Fibroblast of skin of right quadriceps (primary cell): ENCODE data around the gene CFAP52.
"Not testable (repeated sequence)": the region's sequence is repeated elsewhere in the genome, so short reads cannot be mapped to it uniquely, and the experiment has no call there.

ENCODE experiments used
- DNase-seq: peaks from one replicate; pipeline ENCODE4 v3.0.0-alpha.2; 2013

CFAP52 gene

DNA sequence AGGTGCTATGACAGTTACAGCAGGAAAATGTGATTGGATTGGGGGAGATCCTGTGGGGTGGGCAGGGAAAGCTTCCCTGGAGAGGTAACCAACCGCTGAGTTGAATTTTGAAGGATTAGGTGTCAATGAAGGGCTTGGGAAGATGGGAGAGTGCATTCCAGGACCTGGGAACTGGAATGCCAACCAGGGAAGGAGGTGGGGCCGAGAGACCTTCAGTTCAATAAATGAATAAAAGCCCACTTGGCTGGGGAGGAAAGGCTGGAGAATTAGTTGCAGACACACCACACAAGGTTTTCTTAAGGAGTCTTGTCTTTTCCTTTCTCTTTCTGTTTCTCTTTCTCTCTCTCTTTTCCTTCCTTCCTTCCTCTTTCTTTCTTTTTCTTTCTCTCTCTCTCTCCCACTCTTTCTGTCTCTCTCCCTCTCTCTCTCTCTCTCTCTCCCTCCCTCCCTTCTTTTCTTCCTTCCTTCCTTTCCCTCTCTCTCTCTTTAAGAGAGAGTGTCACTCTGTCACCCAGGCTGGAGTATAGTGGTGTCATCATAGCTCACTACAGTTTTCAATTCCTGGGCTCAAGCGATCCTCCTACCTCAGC is 72.2 kb downstream of the CFAP52 start:
- DNase-seq = no peak

DNA sequence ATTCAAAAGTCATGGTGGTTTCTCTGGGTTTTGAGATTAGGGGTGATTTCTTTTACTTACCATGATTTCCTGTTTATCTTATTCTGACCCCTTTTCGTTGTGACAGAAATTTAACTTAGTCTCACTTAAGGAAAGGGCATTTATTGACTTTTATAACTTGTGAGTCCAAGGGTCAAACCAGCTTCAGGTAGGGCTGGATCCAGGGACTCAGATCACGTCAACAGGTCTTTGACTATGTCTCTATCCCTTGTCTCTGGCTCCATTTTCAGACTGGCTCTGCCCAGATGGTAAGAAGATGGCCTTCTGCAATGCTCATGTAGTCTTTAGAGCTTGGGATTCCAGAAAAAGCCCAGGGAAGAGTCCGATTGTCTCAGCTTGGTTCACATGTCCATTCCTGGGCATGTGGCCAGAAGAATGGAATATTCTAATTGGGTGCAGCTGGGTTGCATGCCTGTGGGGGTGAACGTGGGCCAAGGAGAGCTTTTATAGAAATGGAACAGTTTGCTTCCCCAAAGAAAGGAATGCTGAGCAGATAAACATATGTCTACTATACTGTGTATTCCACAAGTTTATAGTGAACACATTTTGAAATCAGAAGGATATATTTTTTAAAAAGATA is 82.3 kb downstream of the CFAP52 start:
- peak; percentile 96 for DNase-seq

DNA sequence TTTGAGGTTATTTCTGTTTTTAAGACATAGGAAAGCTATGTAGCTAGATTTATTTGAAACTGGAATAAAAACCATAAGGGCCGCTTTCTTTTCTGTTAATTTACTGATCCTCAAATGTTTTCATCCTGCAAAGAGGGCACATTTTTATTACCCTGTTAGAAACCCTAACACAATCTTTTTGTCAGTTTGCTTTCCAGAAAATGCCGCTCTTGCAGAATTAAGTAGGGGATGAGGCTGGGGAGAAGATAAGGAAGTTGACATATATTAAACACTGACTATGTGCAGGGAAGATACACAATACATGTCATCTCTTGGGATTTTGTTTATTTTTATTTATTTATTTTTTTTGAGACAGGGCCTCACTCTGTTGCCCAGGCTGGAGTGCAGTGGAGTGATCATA is 84.6 kb downstream of the CFAP52 start:
- no peak for DNase-seq

DNA sequence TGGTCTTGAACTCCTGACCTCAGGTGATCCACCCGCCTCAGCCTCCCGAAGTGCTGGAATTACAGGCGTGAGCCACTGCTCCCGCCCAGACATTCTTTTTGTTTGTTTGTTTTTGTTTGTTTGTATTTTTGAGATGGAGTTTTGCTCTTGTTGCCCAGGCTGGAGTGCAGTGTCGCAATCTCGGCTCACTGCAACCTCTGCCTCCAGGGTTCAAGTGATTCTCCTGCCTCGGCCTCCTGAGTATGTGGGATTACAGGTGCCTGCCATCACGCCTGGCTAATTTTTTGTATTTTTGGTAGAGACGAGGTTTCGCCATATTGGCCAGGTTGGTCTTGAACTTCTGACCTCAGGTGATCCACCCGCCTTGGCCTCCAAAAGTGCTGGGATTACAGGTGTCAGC is 87.1 kb downstream of the CFAP52 start:
- DNase-seq = not testable (repeated sequence)

DNA sequence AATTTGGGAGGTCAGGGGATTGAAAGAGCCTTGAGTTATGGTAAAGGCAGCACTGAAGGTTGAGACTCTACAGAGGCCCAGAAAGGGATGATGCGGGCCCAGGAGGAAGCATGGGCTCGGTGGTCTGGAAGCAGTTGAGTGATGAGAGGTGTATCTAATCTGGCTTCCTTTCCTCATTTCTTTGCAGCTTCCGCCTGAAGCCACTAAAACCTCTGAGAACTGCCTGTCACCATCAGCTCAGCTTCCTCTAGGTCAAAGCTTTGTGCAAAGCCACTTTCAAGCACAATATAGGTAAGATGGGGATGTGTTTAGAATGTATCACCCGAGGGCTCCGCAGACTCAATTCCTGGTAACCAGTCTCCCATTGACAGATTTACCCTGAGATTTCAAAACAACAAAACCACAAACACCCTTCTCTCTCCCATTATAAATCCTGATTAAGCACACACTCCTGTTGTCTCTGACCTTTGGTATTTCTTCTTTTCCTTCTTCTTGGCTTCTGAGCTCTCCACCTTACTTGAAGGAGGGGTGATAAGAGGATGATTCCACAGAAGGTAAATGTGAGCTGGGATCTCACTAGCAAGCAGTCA is 90.1 kb downstream of the CFAP52 start:
- no peak for DNase-seq

DNA sequence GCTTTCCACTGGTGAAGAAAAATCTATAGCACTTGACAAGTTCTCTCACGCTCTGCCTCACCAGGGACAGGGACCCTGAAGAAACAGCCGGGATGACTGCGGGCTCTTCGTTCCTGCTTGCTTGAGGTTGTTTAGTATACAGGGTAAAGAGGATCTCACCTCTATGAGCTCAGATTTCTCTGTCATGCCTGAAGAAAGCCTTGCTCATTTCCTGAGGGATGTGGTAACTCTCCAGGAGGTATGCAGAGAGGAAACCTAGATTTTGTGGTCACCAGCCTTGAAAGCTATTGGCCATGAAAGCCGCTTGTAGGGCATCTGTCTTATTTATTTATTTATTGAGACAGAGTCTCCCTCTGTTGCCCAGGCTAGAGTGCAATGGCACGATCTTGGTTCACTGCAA is 92.1 kb downstream of the CFAP52 start:
- DNase-seq = peak; percentile 61

DNA sequence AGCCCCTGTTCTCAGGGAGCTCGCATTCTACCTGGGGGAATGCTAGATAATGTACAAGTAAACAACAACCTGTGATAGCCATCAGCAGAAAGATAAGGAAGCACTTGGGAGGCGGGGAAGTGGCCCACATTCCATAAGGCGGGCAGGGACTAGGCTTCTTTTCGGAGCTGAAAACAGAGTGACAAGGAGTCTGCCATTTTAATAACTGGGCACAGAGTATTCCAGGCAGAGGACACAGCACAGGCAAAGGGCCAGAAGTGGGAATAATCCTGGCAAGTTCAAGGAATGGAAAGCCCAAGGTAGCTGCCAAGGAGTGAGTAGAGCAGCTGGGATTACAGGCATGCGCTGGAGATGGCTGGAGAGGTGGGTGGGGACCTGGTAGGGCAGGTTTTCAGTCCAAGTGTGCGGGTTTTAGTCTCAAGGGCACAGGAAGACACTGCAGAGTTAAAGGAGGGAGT is 93.1 kb downstream of the CFAP52 start:
- DNase-seq = no peak

DNA sequence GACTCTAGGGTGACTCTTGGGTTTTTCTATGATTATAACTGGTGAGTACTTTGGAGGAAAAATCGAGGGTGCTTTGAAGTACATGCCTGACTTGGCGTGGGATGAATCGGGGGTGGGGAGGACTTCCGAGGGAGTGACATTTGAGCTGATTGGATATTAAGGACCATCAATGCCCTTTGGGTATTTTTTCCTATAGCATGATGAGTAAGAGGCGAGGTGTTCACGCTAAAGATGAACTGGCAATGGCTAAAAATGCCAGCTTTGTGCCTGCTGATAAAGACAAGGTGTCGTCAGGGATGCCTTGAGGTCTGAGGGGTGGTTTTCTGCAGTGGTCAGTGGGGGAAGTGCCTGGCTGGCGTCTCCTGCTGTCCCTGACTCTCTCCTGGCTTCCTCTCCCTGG is 94.2 kb downstream of the CFAP52 start:
- DNase-seq = no peak

DNA sequence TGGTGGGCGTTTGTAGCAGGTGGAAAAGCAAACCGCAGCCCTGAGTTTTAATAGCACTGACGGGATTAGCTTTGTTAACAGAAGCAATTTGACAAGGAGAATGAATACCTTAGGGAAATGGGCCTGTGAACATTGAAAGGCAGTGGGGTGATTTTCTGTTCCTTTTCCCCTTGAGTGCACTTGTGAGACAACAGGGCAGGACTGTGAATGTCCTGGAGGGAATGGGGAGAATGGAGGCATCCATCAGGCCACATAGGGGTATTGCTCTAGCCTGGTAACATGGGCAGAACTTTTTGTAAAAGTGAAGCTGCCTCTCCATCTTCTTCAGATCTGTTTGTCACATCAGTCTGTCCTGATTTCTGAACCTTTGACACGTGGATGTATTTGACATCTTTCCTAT is 95.1 kb downstream of the CFAP52 start:
- DNase-seq = no peak

DNA sequence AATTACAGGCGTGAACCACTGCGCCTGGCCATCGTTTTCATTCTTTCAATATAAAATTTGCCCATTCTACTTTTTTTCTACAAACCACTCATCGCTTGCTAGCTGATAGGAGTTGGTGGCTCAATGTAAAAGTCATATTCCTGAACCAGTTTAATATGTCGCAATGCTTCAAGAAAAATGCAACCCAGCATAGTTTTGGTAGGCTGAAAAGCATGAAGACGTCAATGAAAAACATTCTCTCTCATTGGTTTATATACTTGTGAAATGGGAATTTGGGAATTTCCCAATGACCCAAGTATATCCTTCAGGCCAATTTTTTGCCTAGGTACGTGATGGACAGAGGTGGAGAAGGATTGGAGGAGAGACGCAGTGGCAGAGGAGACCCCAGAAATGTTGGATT is 95.8 kb downstream of the CFAP52 start:
- DNase-seq = peak; percentile 30

DNA sequence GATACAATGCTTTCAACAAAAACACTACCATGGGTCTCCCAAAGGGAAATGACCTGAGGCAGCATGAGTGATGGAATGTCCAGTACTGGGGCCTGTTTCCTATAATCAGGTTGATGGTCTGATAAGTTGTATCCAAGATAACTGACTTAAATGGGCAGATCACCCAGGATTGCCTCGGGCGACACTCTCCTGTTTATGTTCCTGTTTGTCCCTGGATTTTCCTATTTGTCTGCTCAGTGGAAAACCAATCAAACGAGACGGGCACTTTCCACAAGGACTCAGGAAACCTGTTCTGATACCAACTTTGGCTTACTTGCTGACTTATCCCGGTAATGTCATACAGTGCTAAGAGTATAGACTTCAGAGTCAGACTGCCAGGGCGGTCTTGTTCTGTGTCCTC is 96.2 kb downstream of the CFAP52 start:
- no peak for DNase-seq

DNA sequence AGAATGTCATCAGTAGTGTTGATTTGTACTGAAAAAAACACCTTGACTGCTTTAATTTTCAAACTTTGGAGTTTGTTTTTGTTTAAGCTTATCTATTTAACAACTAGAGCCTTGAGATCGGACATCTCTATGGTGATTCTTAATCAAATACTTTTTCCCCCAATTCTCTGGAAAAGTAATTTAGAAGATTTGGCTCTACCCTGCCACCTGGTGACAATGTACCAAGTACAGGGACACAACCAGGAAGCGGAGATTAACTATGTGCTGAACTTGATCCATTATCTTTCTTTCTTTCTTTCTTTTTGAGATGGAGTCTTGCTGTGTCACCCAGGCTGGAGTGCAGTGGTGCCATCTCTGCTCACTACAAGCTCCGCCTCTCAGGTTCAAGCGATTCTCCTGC is 99.6 kb downstream of the CFAP52 start:
- DNase-seq = no peak

DNA sequence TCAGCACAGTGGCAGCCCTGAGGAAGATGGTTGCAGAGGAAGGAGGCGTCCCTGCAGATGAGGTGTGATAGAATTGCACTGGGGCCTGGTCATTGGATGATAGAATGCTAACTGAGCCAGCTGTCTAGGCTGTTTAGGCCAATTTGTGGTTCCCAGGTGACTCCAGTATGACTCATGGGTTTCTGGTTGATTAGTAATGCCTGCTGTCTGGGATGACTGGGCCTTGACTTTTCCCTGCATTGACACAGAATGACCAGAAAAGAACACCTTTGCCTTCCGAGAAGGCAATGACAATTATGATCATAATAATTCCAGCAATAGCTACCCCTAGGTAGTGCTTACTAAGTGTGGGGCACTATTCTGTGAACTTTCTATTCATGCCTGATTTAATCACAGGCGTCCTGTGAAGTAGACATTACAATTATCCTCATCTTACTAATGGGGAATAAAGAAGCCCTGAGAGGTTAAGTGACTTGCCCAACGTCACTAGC is 100.4 kb downstream of the CFAP52 start:
- peak; percentile 64 for DNase-seq

DNA sequence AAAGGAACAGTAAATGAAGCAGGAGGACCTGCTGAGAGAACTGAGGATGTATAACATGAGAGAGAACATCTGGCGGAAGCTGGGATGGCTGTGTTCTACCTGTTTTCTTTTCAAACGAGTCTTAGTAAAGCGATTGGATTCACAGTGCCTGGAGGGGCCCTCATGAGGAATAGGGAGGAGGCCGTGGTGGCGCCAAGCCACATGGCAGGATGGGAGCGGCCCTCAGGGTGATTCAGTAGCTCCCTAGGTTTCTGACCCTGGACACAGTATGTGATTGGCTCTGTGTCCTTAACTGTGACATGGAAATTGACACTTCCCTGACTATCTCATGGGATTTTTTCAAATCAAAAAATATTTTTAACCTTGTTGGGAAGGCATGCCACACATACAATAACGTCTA is 101.0 kb downstream of the CFAP52 start:
- DNase-seq = no peak

DNA sequence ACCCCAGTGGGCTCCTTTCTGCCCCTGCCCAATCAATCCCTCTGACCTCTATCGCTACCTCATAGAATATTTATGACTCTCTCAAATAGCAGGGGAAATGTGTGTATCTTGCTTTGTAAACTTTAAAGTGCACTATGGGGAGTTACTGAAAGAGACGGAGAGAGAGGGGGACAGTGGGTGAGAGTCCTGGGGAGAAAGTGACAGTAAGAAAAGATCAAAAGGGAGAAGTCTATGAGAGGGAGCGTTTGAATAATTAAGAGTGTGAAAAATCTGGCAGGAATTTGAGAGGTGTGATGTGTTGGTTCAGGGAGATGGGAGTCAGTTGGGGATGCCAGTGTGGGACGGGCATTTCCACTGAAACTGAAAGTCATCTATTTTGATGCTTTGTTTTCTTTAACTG is 101.5 kb downstream of the CFAP52 start:
- DNase-seq = no peak

DNA sequence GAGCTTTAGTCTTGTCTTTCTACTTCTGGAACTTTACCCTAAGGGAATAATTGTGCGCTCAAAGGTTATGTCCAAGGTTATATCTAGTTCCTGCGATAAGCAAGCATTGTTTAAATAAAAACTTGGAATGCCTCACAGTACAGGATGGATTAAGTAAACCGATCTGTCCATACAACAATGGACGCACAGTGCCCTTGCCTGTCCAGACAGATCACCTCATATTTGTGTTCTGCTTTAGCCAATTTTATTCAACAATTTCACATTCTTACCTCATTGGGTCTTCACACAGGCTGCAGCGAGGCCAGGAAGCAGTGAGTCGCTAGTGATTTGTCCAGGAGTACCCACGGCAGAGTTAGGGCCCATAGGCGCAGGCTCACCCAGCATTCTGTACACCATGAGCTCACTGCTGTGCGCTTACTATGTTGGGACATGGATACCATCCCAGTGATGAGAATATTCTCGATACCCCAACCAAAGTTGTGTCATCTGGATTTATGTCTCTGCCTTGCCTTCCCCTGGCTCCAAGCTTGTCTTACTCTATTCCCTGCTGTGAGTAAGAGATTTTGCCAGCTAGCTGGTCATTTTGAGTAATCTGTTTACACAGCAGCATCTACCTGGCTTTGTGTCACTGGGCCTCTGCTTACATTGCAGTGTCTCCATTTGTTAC is 108.6 kb downstream of the CFAP52 start:
- DNase-seq = peak; percentile 19
